ENCODE measurements around the gene C2CD5. TPM values are rescaled to one million over a fixed set of nuclear protein-coding genes. Genes with fewer than 3 reads are reported as not detected.

C2CD5 gene
- total RNA-seq, 1 experiment from 2014 or later, result 21.4 TPM

DNA sequence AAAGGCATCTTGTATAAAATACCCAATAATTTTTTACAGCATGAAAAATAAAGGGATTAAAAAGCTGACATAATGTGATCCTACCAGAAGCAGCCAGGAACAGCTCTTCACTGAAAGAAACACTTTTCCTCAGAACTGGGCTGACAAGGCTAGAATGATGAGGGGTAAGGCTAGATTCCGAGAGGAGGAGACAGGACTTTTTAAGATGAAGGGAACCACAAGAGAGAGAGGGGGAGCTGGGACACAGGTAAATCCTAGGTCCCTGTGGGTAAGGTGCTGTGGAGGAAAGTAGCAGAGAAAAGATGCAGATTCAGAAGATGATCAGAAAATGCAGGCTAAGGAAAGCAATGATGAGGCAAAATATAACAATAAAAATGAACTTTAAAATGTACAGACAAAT is 29.5 kb downstream of the C2CD5 start:
- ChIA-PET POLR2A (no interaction called here), CTCF (no interaction called here)
- TF ChIP-seq, protein P1, sequence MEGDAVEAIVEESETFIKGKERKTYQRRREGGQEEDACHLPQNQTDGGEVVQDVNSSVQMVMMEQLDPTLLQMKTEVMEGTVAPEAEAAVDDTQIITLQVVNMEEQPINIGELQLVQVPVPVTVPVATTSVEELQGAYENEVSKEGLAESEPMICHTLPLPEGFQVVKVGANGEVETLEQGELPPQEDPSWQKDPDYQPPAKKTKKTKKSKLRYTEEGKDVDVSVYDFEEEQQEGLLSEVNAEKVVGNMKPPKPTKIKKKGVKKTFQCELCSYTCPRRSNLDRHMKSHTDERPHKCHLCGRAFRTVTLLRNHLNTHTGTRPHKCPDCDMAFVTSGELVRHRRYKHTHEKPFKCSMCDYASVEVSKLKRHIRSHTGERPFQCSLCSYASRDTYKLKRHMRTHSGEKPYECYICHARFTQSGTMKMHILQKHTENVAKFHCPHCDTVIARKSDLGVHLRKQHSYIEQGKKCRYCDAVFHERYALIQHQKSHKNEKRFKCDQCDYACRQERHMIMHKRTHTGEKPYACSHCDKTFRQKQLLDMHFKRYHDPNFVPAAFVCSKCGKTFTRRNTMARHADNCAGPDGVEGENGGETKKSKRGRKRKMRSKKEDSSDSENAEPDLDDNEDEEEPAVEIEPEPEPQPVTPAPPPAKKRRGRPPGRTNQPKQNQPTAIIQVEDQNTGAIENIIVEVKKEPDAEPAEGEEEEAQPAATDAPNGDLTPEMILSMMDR (IDR thresholded peaks at IDR 0.05; ENCODE audit: unreplicated experiment), result no peak
- H3K27me3 Mint-ChIP-seq (ENCODE audit: insufficient read depth, unreplicated experiment), result no peaks in the 10 kb centered on the region
- no peak for DNase-seq (ENCODE audit: unreplicated experiment)
- H3K4me3 Mint-ChIP-seq (ENCODE audit: unreplicated experiment), result no peak overlapping the region
- intact Hi-C loops (cut with micrococcal nuclease), result no loop called here
- H3K9me3 Mint-ChIP-seq (ENCODE audit: unreplicated experiment), result no peaks in the 10 kb centered on the region
- no peak overlapping the region for H3K27ac Mint-ChIP-seq (ENCODE audit: low read depth, unreplicated experiment)
- H3K36me3 Mint-ChIP-seq (ENCODE audit: insufficient read depth, unreplicated experiment), result peaks cover 15% of the 10 kb centered on the region
- no TSS peak for BruUV-seq (replicated peaks)
- H3K4me1 Mint-ChIP-seq (ENCODE audit: insufficient read depth, unreplicated experiment), result peaks cover 17% of the 10 kb centered on the region

DNA sequence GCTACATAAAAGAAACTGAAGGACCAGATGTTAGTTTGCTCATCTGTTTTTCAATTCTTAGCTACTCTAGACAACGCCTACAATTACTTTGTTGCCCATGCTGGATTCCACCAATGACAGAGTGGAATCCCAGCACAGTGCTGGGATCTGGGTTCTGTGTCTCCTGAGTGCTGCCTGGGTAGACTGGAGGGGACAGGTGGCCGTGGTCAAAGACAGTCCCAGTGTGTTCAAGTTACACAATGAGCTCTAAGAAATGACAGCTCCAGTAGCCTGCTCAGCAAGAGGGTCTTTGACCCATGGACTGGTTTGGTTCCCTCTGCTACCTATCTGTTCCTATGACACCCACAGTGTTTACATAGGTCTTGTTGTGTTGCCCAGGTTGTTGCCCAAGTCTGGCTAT is 38.5 kb downstream of the C2CD5 start:
- Mint-ChIP-seq H3K9me3 (ENCODE audit: unreplicated experiment) (no peaks in the 10 kb centered on the region), H3K27me3 (ENCODE audit: insufficient read depth, unreplicated experiment) (no peaks in the 10 kb centered on the region), H3K27ac (ENCODE audit: low read depth, unreplicated experiment) (no peak overlapping the region), H3K4me1 (ENCODE audit: insufficient read depth, unreplicated experiment) (no peaks in the 10 kb centered on the region), H3K4me3 (ENCODE audit: unreplicated experiment) (no peak overlapping the region), H3K36me3 (ENCODE audit: insufficient read depth, unreplicated experiment) (peaks cover 14% of the 10 kb centered on the region)
- DNase-seq (ENCODE audit: unreplicated experiment), result no peak
- ChIA-PET POLR2A (no interaction called here), CTCF (interaction anchor here (0.6 to 1.1 kb wide), 3 partner anchors 10 to 659 kb away, joined by 3 to 4 read pairs (median 3); no protein-coding TSS in a partner anchor)
- intact Hi-C loops (cut with micrococcal nuclease), result no loop called here
- TF ChIP-seq, protein P1 (IDR thresholded peaks at IDR 0.05; ENCODE audit: unreplicated experiment), result no peak
- BruUV-seq (replicated peaks), result no TSS peak

DNA sequence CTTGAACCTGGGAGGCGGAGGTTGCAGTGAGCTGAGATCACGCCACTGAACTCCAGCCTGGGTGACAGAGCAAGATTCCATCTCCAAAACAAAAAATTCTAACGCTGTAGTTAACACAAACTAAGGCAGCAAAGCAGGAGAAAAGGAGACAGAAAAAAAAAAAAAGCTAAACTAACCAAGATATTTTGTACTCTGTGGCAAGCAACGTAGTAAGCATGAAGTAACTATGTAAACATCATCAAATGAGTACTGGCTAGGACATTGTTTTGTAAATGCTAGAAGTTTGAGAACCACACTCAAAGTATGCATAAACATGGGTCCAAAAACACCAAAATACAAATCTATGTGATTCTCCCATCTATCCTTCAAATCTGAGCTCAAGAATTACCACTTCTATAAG is 44.2 kb downstream of the C2CD5 start:
- DNase-seq (ENCODE audit: unreplicated experiment), result no peak
- H3K4me1 Mint-ChIP-seq (ENCODE audit: insufficient read depth, unreplicated experiment), result no peaks in the 10 kb centered on the region
- H3K27me3 Mint-ChIP-seq (ENCODE audit: insufficient read depth, unreplicated experiment), result no peaks in the 10 kb centered on the region
- H3K4me3 Mint-ChIP-seq (ENCODE audit: unreplicated experiment), result no peak overlapping the region
- H3K36me3 Mint-ChIP-seq (ENCODE audit: insufficient read depth, unreplicated experiment), result peaks cover 8% of the 10 kb centered on the region
- no TSS peak for BruUV-seq (replicated peaks)
- TF ChIP-seq, protein P1 (IDR thresholded peaks at IDR 0.05; ENCODE audit: unreplicated experiment), result no peak
- POLR2A ChIA-PET, result interaction anchor here (0.7 to 1.2 kb wide), 2 partner anchors 8 to 12 kb away, joined by 3 read pairs; no protein-coding TSS in a partner anchor
- no peaks in the 10 kb centered on the region for H3K9me3 Mint-ChIP-seq (ENCODE audit: unreplicated experiment)
- intact Hi-C loops (cut with micrococcal nuclease), result no loop called here
- no peak overlapping the region for H3K27ac Mint-ChIP-seq (ENCODE audit: low read depth, unreplicated experiment)
- CTCF ChIA-PET, result interaction anchor here (2.1 kb wide), 1 partner anchor 40 kb away, joined by 5 read pairs; no protein-coding TSS in a partner anchor

DNA sequence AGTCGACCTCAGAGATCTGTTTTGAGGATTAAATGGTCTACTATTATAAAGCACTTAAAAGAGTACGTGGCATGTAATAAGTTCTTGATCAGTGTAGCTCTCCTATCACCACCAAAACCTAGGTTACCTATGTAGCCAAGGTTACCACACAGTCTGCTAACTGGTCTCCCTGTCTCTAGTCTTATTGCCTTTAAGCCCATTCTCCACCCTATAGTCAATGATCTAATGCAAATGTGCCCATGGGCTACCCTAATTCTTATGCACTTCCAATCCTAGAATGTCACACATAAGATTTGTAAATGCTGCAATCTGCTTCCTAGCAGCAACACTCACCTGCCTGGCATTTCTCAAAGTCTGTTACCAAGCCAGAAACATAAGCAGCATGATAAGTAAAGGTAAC is 44.9 kb downstream of the C2CD5 start:
- POLR2A ChIA-PET, result interaction anchor here (0.7 kb wide), 1 partner anchor 9 kb away, joined by 3 read pairs; no protein-coding TSS in a partner anchor
- CTCF ChIA-PET, result interaction anchor here (2.1 kb wide), 1 partner anchor 40 kb away, joined by 5 read pairs; no protein-coding TSS in a partner anchor
- DNase-seq (ENCODE audit: unreplicated experiment), result no peak
- H3K36me3 Mint-ChIP-seq (ENCODE audit: insufficient read depth, unreplicated experiment), result peaks cover 3% of the 10 kb centered on the region
- intact Hi-C loops (cut with micrococcal nuclease), result no loop called here
- no peaks in the 10 kb centered on the region for H3K27me3 Mint-ChIP-seq (ENCODE audit: insufficient read depth, unreplicated experiment)
- TF ChIP-seq, protein P1 (IDR thresholded peaks at IDR 0.05; ENCODE audit: unreplicated experiment), result no peak
- H3K4me1 Mint-ChIP-seq (ENCODE audit: insufficient read depth, unreplicated experiment), result peaks cover 3% of the 10 kb centered on the region
- no peak overlapping the region for H3K27ac Mint-ChIP-seq (ENCODE audit: low read depth, unreplicated experiment)
- no peak overlapping the region for H3K4me3 Mint-ChIP-seq (ENCODE audit: unreplicated experiment)
- BruUV-seq (replicated peaks), result no TSS peak
- H3K9me3 Mint-ChIP-seq (ENCODE audit: unreplicated experiment), result no peaks in the 10 kb centered on the region

Measured in MCF 10A (cell line).